ENCODE data around the gene GLOD5.

DNA sequence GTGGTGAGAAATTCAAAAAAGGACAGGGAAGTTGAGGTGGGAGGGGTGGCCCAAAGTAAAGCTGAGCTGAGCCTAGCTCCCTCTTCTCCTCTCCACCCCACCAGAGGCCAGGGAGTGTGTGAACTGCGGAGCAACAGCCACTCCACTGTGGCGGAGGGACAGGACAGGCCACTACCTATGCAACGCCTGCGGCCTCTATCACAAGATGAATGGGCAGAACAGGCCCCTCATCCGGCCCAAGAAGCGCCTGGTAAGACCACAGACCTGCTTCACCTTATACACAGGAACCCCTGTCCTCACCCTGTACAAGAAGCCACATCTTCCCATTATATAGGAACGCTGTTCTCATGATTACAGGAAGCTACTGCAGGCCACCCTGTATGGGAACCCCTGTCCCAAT is 30.7 kb downstream of the GLOD5 start:
- TF ChIP-seq, protein P1, sequence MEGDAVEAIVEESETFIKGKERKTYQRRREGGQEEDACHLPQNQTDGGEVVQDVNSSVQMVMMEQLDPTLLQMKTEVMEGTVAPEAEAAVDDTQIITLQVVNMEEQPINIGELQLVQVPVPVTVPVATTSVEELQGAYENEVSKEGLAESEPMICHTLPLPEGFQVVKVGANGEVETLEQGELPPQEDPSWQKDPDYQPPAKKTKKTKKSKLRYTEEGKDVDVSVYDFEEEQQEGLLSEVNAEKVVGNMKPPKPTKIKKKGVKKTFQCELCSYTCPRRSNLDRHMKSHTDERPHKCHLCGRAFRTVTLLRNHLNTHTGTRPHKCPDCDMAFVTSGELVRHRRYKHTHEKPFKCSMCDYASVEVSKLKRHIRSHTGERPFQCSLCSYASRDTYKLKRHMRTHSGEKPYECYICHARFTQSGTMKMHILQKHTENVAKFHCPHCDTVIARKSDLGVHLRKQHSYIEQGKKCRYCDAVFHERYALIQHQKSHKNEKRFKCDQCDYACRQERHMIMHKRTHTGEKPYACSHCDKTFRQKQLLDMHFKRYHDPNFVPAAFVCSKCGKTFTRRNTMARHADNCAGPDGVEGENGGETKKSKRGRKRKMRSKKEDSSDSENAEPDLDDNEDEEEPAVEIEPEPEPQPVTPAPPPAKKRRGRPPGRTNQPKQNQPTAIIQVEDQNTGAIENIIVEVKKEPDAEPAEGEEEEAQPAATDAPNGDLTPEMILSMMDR (conservative IDR thresholded peaks at IDR 0.05; ENCODE audit: low read length), result no peak
- no peak for TF ChIP-seq EZH2phosphoT487 (IDR thresholded peaks at IDR 0.05; ENCODE audit: borderline replicate concordance, low read depth, low read length)

All from OCI-LY7 (cell line).